ENCODE data around the gene MAP2K7.
A peak's percentile ranks its signal among the peaks of the same experiment; 100 is the strongest.

The MAP2K7 gene

DNA sequence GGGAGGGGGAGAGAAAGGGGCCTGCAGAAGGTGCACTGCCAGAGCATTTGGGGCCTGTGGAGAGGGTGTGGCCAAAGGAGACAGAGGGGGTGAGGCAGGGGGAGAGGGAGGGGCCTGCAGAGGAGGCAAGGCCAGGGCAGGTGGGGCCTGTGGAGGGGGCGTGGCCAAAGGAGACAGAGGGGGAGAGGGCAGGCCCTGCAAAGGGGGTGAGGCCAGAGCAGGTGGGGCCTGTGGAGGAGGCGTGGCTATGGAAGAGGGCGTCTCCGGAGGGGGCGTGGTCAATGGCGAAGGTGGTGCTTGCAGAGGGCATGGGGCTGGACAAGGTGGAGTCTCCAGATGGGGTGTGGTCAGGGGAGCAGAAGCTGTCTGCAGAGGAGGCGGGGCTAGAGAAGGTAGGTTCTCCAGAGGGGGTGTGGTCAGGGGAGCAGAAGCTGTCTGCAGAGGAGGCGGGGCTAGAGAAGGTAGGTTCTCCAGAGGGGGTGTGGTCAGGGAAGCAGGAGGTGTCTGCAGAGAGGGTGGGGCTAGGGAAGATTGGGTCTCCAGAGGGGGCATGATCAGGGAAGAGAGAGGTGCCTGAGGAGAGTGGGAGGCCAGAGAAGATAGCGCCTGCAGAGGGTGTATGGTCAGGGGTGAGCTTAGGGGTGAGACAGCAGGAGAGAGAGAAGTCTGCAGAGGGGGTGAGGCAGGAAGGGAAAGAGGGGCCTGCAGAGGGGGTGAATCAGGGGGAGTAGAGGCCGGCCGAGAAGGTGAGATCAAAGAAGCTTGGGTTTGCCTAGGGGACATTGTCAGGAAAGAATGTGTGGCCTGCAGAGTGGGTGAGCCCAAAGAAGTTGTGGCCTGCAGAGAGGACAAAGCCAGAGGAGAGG lies 32.9 kb upstream of the MAP2K7 start (continued):
- no peak for TF ChIP-seq REST (tag by site-specific recombination; IDR thresholded peaks at IDR 0.05)
- peak; percentile 96 for TF ChIP-seq KLF8 (tag by site-specific recombination; IDR thresholded peaks at IDR 0.05)
- TF ChIP-seq, protein P1, sequence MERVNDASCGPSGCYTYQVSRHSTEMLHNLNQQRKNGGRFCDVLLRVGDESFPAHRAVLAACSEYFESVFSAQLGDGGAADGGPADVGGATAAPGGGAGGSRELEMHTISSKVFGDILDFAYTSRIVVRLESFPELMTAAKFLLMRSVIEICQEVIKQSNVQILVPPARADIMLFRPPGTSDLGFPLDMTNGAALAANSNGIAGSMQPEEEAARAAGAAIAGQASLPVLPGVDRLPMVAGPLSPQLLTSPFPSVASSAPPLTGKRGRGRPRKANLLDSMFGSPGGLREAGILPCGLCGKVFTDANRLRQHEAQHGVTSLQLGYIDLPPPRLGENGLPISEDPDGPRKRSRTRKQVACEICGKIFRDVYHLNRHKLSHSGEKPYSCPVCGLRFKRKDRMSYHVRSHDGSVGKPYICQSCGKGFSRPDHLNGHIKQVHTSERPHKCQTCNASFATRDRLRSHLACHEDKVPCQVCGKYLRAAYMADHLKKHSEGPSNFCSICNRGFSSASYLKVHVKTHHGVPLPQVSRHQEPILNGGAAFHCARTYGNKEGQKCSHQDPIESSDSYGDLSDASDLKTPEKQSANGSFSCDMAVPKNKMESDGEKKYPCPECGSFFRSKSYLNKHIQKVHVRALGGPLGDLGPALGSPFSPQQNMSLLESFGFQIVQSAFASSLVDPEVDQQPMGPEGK (tag by site-specific recombination; IDR thresholded peaks at IDR 0.05): peak; percentile 86
- 0 out of 2 replicates have a peak, but pooled peaks have one; percentile 1 for TF ChIP-seq ZNF146 (tag by site-specific recombination; IDR thresholded peaks at IDR 0.05)
- TF ChIP-seq, protein P2, sequence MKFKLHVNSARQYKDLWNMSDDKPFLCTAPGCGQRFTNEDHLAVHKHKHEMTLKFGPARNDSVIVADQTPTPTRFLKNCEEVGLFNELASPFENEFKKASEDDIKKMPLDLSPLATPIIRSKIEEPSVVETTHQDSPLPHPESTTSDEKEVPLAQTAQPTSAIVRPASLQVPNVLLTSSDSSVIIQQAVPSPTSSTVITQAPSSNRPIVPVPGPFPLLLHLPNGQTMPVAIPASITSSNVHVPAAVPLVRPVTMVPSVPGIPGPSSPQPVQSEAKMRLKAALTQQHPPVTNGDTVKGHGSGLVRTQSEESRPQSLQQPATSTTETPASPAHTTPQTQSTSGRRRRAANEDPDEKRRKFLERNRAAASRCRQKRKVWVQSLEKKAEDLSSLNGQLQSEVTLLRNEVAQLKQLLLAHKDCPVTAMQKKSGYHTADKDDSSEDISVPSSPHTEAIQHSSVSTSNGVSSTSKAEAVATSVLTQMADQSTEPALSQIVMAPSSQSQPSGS (tag by site-specific recombination; IDR thresholded peaks at IDR 0.05; ENCODE audit: low read depth): 0 out of 2 replicates have a peak, but pooled peaks have one; percentile 13
- TF ChIP-seq SP3 (tag by site-specific recombination; IDR thresholded peaks at IDR 0.05): peak; percentile 15
- TF ChIP-seq ZNF776 (tag by site-specific recombination; IDR thresholded peaks at IDR 0.05; ENCODE audit: borderline replicate concordance): no peak
- TF ChIP-seq ZNF366 (tag by site-specific recombination; conservative IDR thresholded peaks at IDR 0.05): no peak
- TF ChIP-seq ZBTB7A (tag by site-specific recombination; IDR thresholded peaks at IDR 0.05; ENCODE audit: low read depth): 0 out of 2 replicates have a peak, but pooled peaks have one; percentile 48
- TF ChIP-seq ZNF114 (tag by site-specific recombination; IDR thresholded peaks at IDR 0.05): no peak
- no peak for TF ChIP-seq ZNF202 (tag by site-specific recombination; IDR thresholded peaks at IDR 0.05; ENCODE audit: borderline replicate concordance)
- TF ChIP-seq ZNF350 (tag by site-specific recombination; IDR thresholded peaks at IDR 0.05): no peak
- no peak for TF ChIP-seq ZNF792 (tag by site-specific recombination; IDR thresholded peaks at IDR 0.05)
- no peak for TF ChIP-seq ZNF791 (tag by site-specific recombination; IDR thresholded peaks at IDR 0.05)
- TF ChIP-seq ZFP69B (tag by site-specific recombination; IDR thresholded peaks at IDR 0.05): peak; percentile 42; the same call in 1 of the 2 replicates
- peak; percentile 58 for TF ChIP-seq SP2 (tag by site-specific recombination; IDR thresholded peaks at IDR 0.05)
- no peak for TF ChIP-seq FEZF1 (tag by site-specific recombination; IDR thresholded peaks at IDR 0.05)
- peak; percentile 65; the same call in 1 of the 2 replicates for TF ChIP-seq ZIC2 (tag by site-specific recombination; IDR thresholded peaks at IDR 0.05)
- no peak for TF ChIP-seq ZNF548 (tag by site-specific recombination; IDR thresholded peaks at IDR 0.05)
- TF ChIP-seq ZBTB1 (tag by site-specific recombination; IDR thresholded peaks at IDR 0.05): 0 out of 2 replicates have a peak, but pooled peaks have one; percentile 11
- TF ChIP-seq KLF16 (tag by site-specific recombination; IDR thresholded peaks at IDR 0.05): peak; percentile 50; the same call in 1 of the 2 replicates
- 0 out of 2 replicates have a peak, but pooled peaks have one; percentile 4 for TF ChIP-seq ZBTB21 (tag by site-specific recombination; IDR thresholded peaks at IDR 0.05)
- no peak for TF ChIP-seq SCRT1 (tag by site-specific recombination; IDR thresholded peaks at IDR 0.05; ENCODE audit: borderline replicate concordance)
- no peak for TF ChIP-seq ZSCAN16 (tag by site-specific recombination; IDR thresholded peaks at IDR 0.05)
- TF ChIP-seq IKZF3 (tag by site-specific recombination; IDR thresholded peaks at IDR 0.05): no peak

All from HEK293 (cell line).